Lower leg skin (tissue), 3 donors: ENCODE results near the gene LGR5.

Experiments used
- POLR2A ChIP-seq, 2 donors: fragments of 450-650 bp; IDR thresholded peaks; one replicate each; pipeline ENCODE4 v1.6.1; 2016 to 2017; ENCODE audit warnings: antibody characterized with exemption in 2 of 2, mild to moderate bottlenecking in 1 of 2, moderate library complexity in 1 of 2
- TF ChIP-seq, protein P1 (sequence below), 3 donors: fragments of 450-650 bp; IDR thresholded peaks; one replicate each; pipeline ENCODE4 v1.5.1; 2016; ENCODE audit warnings: antibody characterized with exemption in 3 of 3, mild to moderate bottlenecking in 3 of 3, moderate library complexity in 2 of 3

DNA sequence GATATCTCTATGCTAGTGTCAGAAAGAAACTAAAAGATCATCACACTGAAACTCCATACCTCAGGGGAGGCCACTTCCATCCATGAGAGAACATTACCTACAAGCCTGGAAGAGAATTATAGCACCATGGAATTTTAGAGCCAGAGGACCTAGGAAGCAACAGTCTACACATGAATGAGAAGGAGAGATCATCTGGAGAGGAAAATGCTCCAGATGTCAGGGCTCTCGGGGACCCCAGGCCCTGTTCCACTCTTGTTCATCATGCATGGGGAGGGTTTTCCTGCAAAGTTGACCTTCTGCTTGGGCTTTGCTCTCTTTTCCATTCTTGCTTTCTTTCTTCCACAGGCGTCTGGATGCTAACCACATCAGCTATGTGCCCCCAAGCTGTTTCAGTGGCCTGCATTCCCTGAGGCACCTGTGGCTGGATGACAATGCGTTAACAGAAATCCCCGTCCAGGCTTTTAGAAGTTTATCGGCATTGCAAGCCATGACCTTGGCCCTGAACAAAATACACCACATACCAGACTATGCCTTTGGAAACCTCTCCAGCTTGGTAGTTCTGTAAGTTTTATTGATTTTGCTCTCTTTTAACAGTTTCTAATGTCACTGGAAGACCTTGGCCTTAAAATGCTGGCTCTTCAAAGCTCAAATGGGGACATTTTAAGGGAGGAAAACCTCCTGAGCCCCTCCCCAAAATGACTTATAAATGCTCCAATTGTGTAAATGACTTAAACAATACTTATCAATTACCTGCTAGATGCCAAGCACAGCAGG lies 113.3 kb downstream of the LGR5 start:
- TF ChIP-seq, protein P1, sequence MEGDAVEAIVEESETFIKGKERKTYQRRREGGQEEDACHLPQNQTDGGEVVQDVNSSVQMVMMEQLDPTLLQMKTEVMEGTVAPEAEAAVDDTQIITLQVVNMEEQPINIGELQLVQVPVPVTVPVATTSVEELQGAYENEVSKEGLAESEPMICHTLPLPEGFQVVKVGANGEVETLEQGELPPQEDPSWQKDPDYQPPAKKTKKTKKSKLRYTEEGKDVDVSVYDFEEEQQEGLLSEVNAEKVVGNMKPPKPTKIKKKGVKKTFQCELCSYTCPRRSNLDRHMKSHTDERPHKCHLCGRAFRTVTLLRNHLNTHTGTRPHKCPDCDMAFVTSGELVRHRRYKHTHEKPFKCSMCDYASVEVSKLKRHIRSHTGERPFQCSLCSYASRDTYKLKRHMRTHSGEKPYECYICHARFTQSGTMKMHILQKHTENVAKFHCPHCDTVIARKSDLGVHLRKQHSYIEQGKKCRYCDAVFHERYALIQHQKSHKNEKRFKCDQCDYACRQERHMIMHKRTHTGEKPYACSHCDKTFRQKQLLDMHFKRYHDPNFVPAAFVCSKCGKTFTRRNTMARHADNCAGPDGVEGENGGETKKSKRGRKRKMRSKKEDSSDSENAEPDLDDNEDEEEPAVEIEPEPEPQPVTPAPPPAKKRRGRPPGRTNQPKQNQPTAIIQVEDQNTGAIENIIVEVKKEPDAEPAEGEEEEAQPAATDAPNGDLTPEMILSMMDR (IDR thresholded peaks at IDR 0.05): peak in 1 of 3 donors; percentile 37
- no peak for TF ChIP-seq POLR2A (IDR thresholded peaks at IDR 0.05)
